ENCODE measurements around the gene GALNT2. TPM values are rescaled to one million over a fixed set of nuclear protein-coding genes. Genes with fewer than 3 reads are reported as not detected.

Gene GALNT2
- total and polyA plus RNA-seq, 3 donors from 2014 or later, result 63.0 to 135 (median 114) TPM

DNA sequence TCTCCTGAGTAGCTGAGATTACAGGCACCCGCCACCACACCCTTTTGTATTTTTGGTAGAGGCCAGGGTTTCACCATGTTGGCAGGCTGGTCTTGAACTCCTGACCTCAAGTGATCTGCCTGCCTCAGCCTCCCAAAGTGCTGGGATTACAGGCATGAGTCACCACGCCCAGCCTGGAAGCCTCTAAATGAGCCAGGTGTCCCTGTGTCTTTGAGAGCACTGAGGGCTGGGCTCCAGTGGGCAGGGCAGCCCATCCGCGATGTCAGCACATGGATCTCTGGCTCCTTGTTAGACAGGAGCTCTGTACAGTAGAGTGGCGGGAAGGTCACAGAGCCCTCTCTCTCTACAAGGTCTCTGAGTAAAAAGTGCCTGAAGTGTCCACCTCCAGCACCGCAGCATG lies 234.8 kb downstream of the GALNT2 start:
- Histone ChIP-seq H3K4me3 (no peak overlapping the region), H3K9me3 (no peaks in the 10 kb centered on the region), H3K4me1 (no peaks in the 10 kb centered on the region), H3K27me3 (no peaks in the 10 kb centered on the region), H3K36me3 (ENCODE audit: low read depth, missing control alignments) (no peaks in the 10 kb centered on the region), H3K27ac (no peak overlapping the region)
- WGBS, 2 donors, result 84 to 96% methylated on average over 6 of the region's 6 CpGs
- no peak for DNase-seq
- intact Hi-C loops (cut with DNase I; ENCODE audit: low total_unique reads), result no loop called here
- no peak for TF ChIP-seq POLR2A (IDR thresholded peaks at IDR 0.05)
- TF ChIP-seq, protein P1, sequence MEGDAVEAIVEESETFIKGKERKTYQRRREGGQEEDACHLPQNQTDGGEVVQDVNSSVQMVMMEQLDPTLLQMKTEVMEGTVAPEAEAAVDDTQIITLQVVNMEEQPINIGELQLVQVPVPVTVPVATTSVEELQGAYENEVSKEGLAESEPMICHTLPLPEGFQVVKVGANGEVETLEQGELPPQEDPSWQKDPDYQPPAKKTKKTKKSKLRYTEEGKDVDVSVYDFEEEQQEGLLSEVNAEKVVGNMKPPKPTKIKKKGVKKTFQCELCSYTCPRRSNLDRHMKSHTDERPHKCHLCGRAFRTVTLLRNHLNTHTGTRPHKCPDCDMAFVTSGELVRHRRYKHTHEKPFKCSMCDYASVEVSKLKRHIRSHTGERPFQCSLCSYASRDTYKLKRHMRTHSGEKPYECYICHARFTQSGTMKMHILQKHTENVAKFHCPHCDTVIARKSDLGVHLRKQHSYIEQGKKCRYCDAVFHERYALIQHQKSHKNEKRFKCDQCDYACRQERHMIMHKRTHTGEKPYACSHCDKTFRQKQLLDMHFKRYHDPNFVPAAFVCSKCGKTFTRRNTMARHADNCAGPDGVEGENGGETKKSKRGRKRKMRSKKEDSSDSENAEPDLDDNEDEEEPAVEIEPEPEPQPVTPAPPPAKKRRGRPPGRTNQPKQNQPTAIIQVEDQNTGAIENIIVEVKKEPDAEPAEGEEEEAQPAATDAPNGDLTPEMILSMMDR (IDR thresholded peaks at IDR 0.05), result no peak

DNA sequence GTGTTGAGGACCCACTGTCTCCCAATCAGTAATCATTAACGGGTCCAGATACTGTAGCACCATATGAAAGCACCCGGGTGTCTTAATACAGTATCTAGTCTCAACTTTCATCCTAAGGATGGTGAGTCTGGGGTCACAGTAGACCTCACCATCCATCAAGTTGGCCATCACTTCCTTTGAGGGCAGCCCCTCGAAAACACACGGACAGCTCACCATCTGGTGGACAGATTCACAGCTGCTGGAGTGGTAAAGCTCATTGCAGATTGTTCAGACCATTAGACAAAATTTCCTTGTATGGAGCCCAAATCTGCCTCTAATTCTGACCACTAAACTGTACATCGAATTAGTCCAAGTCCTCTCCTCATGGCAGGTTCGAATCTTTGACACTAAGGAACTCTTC lies 236.0 kb downstream of the GALNT2 start:
- TF ChIP-seq POLR2A (IDR thresholded peaks at IDR 0.05), result no peak
- TF ChIP-seq, protein P1 (IDR thresholded peaks at IDR 0.05), result no peak
- DNase-seq, result no peak
- Histone ChIP-seq H3K4me1 (peaks cover 4% of the 10 kb centered on the region), H3K27ac (no peak overlapping the region), H3K9me3 (no peaks in the 10 kb centered on the region), H3K27me3 (no peaks in the 10 kb centered on the region), H3K4me3 (no peak overlapping the region), H3K36me3 (ENCODE audit: low read depth, missing control alignments) (no peaks in the 10 kb centered on the region)
- 86 to 87% methylated on average over 6 of the region's 6 CpGs for WGBS, 2 donors
- intact Hi-C loops (cut with DNase I; ENCODE audit: low total_unique reads), result no loop called here

DNA sequence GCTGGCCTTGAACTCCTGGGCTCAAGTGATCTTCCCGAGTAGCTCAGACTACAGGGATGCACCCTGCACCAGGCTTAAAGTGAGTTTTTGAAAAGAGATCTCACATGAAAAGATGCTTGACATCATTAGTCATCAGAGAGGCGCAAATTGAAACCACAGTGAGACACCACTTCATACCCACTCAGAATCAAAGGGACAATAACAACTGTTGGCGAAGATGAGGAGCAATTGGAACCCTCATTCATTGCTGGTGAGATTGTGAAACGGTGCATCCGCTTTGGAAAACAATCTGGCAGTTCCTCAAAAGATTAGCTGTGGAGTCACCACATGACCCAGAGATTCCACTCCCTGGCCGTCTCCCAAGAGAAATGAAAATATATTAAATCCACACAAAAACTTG lies 236.8 kb downstream of the GALNT2 start:
- peaks cover 4% of the 10 kb centered on the region for H3K4me1 ChIP-seq
- TF ChIP-seq, protein P1 (IDR thresholded peaks at IDR 0.05), result no peak
- TF ChIP-seq POLR2A (IDR thresholded peaks at IDR 0.05), result no peak
- H3K9me3 ChIP-seq, result no peaks in the 10 kb centered on the region
- WGBS, 2 donors, result 41 to 58% methylated on average over 6 of the region's 6 CpGs
- no peaks in the 10 kb centered on the region for H3K27me3 ChIP-seq
- intact Hi-C loops (cut with DNase I; ENCODE audit: low total_unique reads), result no loop called here
- H3K27ac ChIP-seq, result no peak overlapping the region
- no peak overlapping the region for H3K4me3 ChIP-seq
- no peaks in the 10 kb centered on the region for H3K36me3 ChIP-seq (ENCODE audit: low read depth, missing control alignments)
- no peak for DNase-seq

DNA sequence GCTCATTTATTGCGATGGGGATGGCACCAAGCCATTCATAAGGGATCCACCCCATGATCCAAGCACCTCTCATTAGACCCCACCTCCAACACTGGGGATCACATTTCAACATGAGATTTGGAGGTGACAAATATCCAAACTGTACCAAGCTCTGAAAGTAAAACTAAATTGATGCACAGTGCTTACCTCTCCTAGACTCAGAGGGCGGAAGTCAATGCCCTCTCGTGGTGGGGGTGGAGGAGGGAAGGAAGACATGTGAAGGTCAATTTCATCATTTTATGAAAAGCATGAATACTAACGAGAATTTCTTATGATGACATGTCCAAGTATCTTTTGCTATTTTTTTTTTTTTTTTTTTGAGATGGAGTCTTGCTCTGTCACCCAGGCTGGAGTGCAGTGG lies 239.1 kb downstream of the GALNT2 start:
- TF ChIP-seq, protein P1 (IDR thresholded peaks at IDR 0.05), result no peak
- TF ChIP-seq POLR2A (IDR thresholded peaks at IDR 0.05), result no peak
- 67 to 79% methylated on average over 4 of the region's 4 CpGs for WGBS, 2 donors
- intact Hi-C loops (cut with DNase I; ENCODE audit: low total_unique reads), result no loop called here
- no peak for DNase-seq
- no peaks in the 10 kb centered on the region for H3K27me3 ChIP-seq
- no peak overlapping the region for H3K4me3 ChIP-seq
- no peaks in the 10 kb centered on the region for H3K36me3 ChIP-seq (ENCODE audit: low read depth, missing control alignments)
- H3K4me1 ChIP-seq, result peaks cover 4% of the 10 kb centered on the region
- H3K27ac ChIP-seq, result no peak overlapping the region
- H3K9me3 ChIP-seq, result no peaks in the 10 kb centered on the region

DNA sequence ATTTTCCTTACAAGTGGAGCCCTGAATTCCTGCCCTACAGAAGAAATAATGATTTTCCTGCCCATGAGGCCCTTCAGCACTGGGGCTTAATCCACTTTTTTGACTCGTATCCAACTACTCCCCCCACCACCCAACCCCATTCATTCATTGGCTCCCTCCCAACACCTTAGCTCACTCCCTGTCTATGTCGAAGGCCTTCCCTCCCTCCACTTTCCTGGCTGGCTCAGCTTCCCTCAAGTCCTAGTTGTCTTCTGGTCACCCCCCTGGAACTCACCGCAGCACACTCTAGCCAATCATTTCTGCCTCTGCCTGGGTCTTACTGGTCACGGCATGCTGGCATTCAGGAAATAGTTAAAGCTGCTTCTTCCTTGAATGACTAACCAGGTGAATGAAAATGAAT lies 240.2 kb downstream of the GALNT2 start:
- no peak for TF ChIP-seq POLR2A (IDR thresholded peaks at IDR 0.05)
- TF ChIP-seq, protein P1 (IDR thresholded peaks at IDR 0.05), result no peak
- intact Hi-C loops (cut with DNase I; ENCODE audit: low total_unique reads), result no loop called here
- no peaks in the 10 kb centered on the region for H3K36me3 ChIP-seq (ENCODE audit: low read depth, missing control alignments)
- H3K4me3 ChIP-seq, result no peak overlapping the region
- no peak for DNase-seq
- no peak overlapping the region for H3K27ac ChIP-seq
- WGBS, 2 donors, result 51 to 71% methylated on average over 4 of the region's 4 CpGs
- H3K4me1 ChIP-seq, result peaks cover 4% of the 10 kb centered on the region
- no peaks in the 10 kb centered on the region for H3K9me3 ChIP-seq
- no peaks in the 10 kb centered on the region for H3K27me3 ChIP-seq
